Cardiac fibroblast (primary cell): Measurements from ENCODE around the gene RAB40B.

Experiments used
- DNase-seq, 2 donors: peaks; one replicate each; pipeline versions ENCODE4 v3.0.0 to v3.0.0-alpha.2; 2010; ENCODE audit warnings: low read depth in 2 of 2
- H3K4me3 ChIP-seq, 2 donors: replicated peaks in 1 of 2; 1 replicate in 1 of 2; 2 replicates in 1 of 2; pipeline ENCODE4 v1.5.1; 2011; ENCODE audit warnings: low read depth in 2 of 2, low read length in 2 of 2, mild to moderate bottlenecking in 2 of 2, moderate library complexity in 1 of 2
- TF ChIP-seq, protein P1 (sequence below): IDR thresholded peaks from one replicate; pipeline ENCODE4 v1.5.1; 2011; ENCODE audit warnings: low read depth, mild to moderate bottlenecking, low read length, inconsistent platforms

Gene RAB40B

GRCh38 chr17:82687871-82688270, 10.6 kb downstream of the RAB40B start:
- H3K4me3 ChIP-seq: no peak overlapping the region
- TF ChIP-seq, protein P1, sequence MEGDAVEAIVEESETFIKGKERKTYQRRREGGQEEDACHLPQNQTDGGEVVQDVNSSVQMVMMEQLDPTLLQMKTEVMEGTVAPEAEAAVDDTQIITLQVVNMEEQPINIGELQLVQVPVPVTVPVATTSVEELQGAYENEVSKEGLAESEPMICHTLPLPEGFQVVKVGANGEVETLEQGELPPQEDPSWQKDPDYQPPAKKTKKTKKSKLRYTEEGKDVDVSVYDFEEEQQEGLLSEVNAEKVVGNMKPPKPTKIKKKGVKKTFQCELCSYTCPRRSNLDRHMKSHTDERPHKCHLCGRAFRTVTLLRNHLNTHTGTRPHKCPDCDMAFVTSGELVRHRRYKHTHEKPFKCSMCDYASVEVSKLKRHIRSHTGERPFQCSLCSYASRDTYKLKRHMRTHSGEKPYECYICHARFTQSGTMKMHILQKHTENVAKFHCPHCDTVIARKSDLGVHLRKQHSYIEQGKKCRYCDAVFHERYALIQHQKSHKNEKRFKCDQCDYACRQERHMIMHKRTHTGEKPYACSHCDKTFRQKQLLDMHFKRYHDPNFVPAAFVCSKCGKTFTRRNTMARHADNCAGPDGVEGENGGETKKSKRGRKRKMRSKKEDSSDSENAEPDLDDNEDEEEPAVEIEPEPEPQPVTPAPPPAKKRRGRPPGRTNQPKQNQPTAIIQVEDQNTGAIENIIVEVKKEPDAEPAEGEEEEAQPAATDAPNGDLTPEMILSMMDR: no peak
- DNase-seq: no peak

DNA sequence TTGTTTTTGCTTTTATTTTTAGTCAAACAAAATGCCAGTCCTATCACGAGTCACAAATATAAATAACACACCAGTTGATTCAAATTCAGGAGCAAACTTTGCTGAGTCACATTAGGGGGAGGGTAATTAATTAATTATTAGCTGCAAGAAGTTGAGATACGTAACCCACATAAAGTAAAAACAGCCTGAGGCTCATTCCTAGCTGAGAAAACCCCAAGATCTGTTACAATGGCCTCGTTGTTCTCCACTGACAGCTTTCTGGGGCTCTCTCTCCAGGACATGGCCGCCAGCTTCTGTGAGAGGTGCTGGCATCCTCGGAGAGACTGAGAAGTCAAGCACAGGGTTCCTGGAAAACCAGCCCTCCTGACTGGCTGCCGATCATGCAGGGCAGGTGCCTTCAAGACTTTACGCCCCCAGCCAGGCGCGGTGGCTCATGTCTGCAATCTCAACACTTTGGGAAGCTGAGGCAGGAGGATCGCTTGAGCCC, 11.1 kb downstream of the RAB40B start:
- no peak for DNase-seq
- no peak overlapping the region for H3K4me3 ChIP-seq
- TF ChIP-seq, protein P1: no peak

DNA sequence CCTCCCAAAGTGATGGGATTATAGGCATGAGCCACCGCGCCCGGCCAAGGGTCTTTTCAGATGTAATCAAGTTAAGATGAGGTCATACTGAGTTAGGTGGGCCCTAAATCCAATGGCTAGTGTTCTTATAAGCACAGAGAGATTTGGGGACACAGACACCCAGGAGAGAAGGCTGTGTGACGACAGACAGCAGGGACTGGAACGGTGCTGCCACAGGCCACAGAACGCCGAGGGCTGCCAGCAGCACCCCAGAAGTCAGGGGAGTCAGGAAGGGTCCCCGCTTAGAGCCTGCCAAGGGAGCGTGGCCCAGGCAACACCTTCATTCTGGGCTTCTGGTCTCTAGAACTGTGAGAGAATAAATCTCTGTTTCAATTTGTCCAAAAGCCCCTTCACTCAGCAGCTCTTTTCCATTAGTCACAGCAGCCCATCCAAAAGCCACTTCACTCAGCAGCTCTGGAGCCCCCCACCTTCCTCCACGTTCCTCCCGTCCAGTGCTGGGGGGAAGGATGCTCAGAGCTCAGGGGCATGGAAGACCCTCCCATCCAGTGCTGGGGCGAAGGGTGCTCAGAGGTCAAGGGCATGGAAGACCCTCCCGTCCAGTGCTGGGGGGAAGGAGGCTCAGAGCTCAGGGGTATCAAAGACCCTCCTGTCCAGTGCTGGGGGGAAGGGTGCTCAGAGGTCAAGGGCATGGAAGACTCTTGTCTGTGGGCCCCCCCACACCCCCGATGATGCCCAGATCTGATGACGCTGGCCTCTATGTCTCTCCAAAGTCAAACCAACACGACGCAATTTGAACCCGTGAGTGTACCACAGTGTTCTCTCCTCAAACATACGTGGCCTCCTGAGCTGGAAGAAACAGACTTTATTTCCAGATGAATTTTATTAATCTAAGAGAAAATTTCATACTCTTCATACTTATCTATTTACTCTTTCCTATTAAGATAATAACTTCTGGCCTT, 11.9 kb downstream of the RAB40B start:
- no peak overlapping the region for H3K4me3 ChIP-seq
- TF ChIP-seq, protein P1: no peak
- DNase-seq: no peak

- H3K4me3 ChIP-seq: no peak overlapping the region
- no peak for DNase-seq
- TF ChIP-seq, protein P1: no peak
These were observed 13.2 kb downstream of the RAB40B start for GRCh38 chr17:82685291-82685690.

- TF ChIP-seq, protein P1: no peak
- DNase-seq: no peak
- no peak overlapping the region for H3K4me3 ChIP-seq
These were observed 14.2 kb downstream of the RAB40B start for GRCh38 chr17:82684228-82684841.

- TF ChIP-seq, protein P1: no peak
- no peak for DNase-seq
These were observed 15.0 kb downstream of the RAB40B start for GRCh38 chr17:82683534-82683933.

More at GRCh38 chr17:82683534-82683933, 15.0 kb downstream of the RAB40B start:
- no peak overlapping the region for H3K4me3 ChIP-seq
